ENCODE measurements around the gene EHD1.

The EHD1 gene

DNA sequence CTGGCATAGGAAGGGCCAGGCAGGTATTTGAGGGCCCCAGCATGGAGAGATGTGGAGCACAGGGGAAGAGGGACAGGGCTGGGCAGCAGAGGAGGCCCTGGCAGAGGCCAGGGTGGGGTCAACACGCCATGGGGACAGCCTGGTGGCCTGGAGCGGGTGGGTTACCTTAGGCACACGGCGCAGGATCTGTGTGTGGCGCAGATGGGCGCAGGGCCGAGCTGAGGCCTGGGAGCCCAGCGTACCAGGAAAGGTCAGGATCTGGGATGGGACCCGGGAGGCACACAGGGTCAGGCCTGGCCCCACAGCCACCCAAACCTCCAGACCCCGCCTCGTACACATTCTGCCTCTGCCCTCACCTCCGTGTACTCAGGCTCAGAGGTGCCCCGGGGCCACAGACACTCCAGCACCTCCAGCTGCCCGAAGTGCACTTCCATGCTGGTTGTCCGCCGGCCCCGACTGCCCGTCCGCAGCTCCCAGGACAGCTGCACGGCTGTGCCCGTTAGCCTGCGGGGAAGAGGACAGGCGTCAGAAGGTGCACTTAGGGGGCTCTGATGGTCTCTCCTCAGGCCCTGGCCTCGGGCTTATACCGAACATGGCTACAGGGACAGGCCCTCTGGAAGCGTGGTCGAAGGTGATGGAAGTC, 32.2 kb upstream of the EHD1 start:
- no peak overlapping the region for H3K27ac ChIP-seq (ENCODE audit: low read length)
- TF ChIP-seq EZH2phosphoT487 (IDR thresholded peaks at IDR 0.05; ENCODE audit: low read length) (no peak), EZH2 (optimal IDR thresholded peaks at IDR 0.05; ENCODE audit: low read depth, low read length) (no peak)
- TF ChIP-seq, protein P1, sequence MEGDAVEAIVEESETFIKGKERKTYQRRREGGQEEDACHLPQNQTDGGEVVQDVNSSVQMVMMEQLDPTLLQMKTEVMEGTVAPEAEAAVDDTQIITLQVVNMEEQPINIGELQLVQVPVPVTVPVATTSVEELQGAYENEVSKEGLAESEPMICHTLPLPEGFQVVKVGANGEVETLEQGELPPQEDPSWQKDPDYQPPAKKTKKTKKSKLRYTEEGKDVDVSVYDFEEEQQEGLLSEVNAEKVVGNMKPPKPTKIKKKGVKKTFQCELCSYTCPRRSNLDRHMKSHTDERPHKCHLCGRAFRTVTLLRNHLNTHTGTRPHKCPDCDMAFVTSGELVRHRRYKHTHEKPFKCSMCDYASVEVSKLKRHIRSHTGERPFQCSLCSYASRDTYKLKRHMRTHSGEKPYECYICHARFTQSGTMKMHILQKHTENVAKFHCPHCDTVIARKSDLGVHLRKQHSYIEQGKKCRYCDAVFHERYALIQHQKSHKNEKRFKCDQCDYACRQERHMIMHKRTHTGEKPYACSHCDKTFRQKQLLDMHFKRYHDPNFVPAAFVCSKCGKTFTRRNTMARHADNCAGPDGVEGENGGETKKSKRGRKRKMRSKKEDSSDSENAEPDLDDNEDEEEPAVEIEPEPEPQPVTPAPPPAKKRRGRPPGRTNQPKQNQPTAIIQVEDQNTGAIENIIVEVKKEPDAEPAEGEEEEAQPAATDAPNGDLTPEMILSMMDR (IDR thresholded peaks at IDR 0.05; ENCODE audit: low read length): no peak
- no peaks in the 10 kb centered on the region for H3K36me3 ChIP-seq (replicated peaks; ENCODE audit: insufficient read depth, low read length)
- H3K4me2 ChIP-seq (ENCODE audit: low read depth, low read length): no peak overlapping the region
- no peaks in the 10 kb centered on the region for H3K9me2 ChIP-seq (replicated peaks; ENCODE audit: insufficient read depth, low read length)
- no peak overlapping the region for H2AFZ ChIP-seq (ENCODE audit: low read length)
- no peaks in the 10 kb centered on the region for H3F3A ChIP-seq (ENCODE audit: insufficient read depth, low read length)
- H3K4me1 ChIP-seq (ENCODE audit: low read length): no peaks in the 10 kb centered on the region; the same call in 1 of the 2 replicates
- H4K20me1 ChIP-seq (ENCODE audit: insufficient read depth, low read length): no peaks in the 10 kb centered on the region
- DNase-seq: no peak
- H3K4me3 ChIP-seq (ENCODE audit: low read length): no peak overlapping the region
- H3K79me2 ChIP-seq (ENCODE audit: low read length): peaks cover 6% of the 10 kb centered on the region
- no peaks in the 10 kb centered on the region for H3K9me3 ChIP-seq (replicated peaks; ENCODE audit: insufficient read depth, low read length)
- no peaks in the 10 kb centered on the region for H3K27me3 ChIP-seq (replicated peaks; ENCODE audit: insufficient read depth, low read length)
- H3K9ac ChIP-seq (ENCODE audit: low read length): no peak overlapping the region

DNA sequence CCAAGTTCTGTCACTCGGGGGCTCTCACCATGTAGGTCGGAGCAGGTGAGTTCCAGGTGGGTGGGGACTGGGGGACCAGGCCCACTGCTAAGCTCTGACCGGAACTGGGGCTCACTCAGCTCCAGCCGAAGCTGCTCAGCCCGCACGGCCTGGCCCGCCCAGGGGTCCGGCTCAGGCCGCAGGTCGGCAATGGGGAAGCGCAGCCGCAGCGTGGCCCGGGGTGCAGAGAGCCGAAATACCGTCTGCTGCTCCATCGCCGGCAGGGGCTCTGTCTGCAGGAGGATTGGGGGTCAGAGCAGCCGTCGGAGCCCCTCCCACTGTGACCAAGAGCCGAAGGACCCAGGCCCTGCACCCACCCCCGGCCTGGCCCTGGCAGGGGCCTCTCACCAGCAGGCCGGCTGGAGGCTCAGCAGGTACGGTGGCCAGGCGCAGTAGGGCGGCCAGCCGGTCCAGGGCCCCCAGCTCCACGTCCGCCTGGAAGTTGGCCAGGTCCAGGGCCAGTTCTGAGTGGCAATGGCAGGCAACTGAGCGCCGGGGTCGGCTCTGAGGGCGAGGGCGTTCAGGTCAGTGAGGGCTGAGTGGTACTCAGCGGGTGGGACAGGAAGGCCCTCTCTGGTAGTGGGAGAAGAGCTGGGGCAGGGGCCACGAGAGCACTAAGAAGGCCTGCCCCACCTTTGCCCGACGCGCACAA, 31.4 kb upstream of the EHD1 start:
- Histone ChIP-seq H3K79me2 (ENCODE audit: low read length) (no peaks in the 10 kb centered on the region), H3K9ac (ENCODE audit: low read length) (no peak overlapping the region), H3F3A (ENCODE audit: insufficient read depth, low read length) (no peaks in the 10 kb centered on the region), H3K9me2 (replicated peaks; ENCODE audit: insufficient read depth, low read length) (no peaks in the 10 kb centered on the region), H2AFZ (ENCODE audit: low read length) (no peak overlapping the region), H3K27ac (ENCODE audit: low read length) (no peak overlapping the region), H3K4me2 (ENCODE audit: low read depth, low read length) (no peak overlapping the region), H3K27me3 (replicated peaks; ENCODE audit: insufficient read depth, low read length) (no peaks in the 10 kb centered on the region), H3K4me1 (ENCODE audit: low read length) (no peaks in the 10 kb centered on the region), H4K20me1 (ENCODE audit: insufficient read depth, low read length) (no peaks in the 10 kb centered on the region), H3K36me3 (replicated peaks; ENCODE audit: insufficient read depth, low read length) (no peaks in the 10 kb centered on the region; the same call in 1 of the 2 replicates), H3K9me3 (replicated peaks; ENCODE audit: insufficient read depth, low read length) (no peaks in the 10 kb centered on the region), H3K4me3 (ENCODE audit: low read length) (no peak overlapping the region)
- no peak for DNase-seq
- TF ChIP-seq EZH2phosphoT487 (IDR thresholded peaks at IDR 0.05; ENCODE audit: low read length): no peak
- TF ChIP-seq, protein P1 (IDR thresholded peaks at IDR 0.05; ENCODE audit: low read length): no peak

DNA sequence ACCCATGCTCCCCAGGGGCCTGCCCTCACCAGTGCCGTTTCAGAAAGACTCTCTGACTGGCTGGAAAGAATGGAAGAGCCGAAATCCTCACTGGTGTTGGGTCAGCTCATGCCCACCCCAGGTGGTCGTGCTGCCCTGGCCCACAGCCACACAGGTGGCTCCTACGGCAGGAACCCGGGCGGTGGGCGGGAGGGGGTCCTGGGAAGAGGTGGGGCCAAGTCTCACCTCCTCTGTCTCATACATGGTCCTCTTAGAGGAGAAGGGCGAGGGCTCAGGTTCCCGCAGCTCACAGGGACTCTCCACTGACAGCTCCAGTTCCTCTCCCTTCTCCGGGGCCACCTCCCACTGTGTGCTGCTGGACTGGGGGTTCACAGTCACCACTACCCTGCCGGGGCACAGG, 30.3 kb upstream of the EHD1 start:
- Histone ChIP-seq H3K79me2 (ENCODE audit: low read length) (no peaks in the 10 kb centered on the region), H3K27me3 (replicated peaks; ENCODE audit: insufficient read depth, low read length) (no peaks in the 10 kb centered on the region), H3K27ac (ENCODE audit: low read length) (no peak overlapping the region), H3K4me1 (ENCODE audit: low read length) (no peaks in the 10 kb centered on the region), H3K4me2 (ENCODE audit: low read depth, low read length) (no peak overlapping the region), H2AFZ (ENCODE audit: low read length) (no peak overlapping the region), H3K9me3 (replicated peaks; ENCODE audit: insufficient read depth, low read length) (no peaks in the 10 kb centered on the region), H3K36me3 (replicated peaks; ENCODE audit: insufficient read depth, low read length) (no peaks in the 10 kb centered on the region; the same call in 1 of the 2 replicates), H3F3A (ENCODE audit: insufficient read depth, low read length) (no peaks in the 10 kb centered on the region), H4K20me1 (ENCODE audit: insufficient read depth, low read length) (no peaks in the 10 kb centered on the region), H3K9me2 (replicated peaks; ENCODE audit: insufficient read depth, low read length) (no peaks in the 10 kb centered on the region), H3K9ac (ENCODE audit: low read length) (no peak overlapping the region), H3K4me3 (ENCODE audit: low read length) (no peak overlapping the region)
- no peak for DNase-seq
- TF ChIP-seq, protein P1 (IDR thresholded peaks at IDR 0.05; ENCODE audit: low read length): no peak
- TF ChIP-seq EZH2phosphoT487 (IDR thresholded peaks at IDR 0.05; ENCODE audit: low read length) (no peak), EZH2 (optimal IDR thresholded peaks at IDR 0.05; ENCODE audit: low read depth, low read length) (no peak)

All from MM.1S (cell line).